ENCODE data around the gene CAND2. TPM values are rescaled to one million over a fixed set of nuclear protein-coding genes. Genes with fewer than 3 reads are reported as not detected.
A peak's percentile ranks its signal among the peaks of the same experiment; 100 is the strongest.

CAND2 gene
- total RNA-seq, 2 donors from 2014 or later = 1.2 to 1.6 TPM

DNA sequence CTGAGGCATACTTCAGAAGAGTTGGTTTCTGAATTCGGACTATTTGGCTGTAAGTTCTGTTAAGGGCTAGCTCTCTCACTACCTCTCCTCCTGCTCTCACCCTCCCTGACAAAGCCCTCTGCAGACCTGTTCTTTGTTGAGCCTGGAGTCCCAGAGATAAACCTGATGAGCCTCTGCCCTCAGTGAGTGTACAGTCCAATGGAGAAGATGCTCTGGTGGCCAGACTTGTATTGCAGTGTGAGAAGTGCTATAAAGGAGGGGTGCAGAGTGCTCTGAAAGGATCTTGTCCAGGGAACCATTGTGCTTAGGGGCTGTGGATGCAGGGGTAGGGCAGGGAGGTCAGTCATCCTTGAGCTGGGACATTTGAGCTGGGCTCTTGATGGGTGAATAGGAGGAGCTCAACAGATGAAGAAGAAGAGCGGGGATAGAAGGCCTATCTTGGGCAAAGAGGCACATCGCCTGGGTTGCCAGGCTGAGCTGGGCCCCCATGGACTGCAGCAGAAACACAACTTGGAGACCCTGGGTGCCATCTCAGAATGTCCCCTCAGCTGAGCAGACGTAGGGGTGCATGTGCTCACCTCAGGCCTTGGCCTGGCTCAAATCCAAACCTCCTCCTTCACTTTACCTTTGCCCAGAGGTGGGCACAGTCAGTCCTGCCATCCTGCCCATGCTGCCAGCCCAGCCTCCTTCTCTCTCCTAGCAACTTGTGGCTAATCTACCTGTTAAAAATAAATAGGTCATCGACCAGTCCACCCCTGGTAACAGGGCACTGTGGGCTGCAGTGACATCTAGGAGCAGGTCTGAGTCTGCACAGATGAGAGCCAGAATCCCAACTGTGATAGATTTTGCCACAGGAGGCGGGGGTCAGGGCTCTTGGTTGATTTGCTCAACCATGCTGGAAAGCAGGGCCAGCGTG lies 3.3 kb downstream of the CAND2 start:
- H3K9me3 ChIP-seq (ENCODE audit: control insufficient read depth, low read length, poor library complexity, severe bottlenecking) = no peaks in the 10 kb centered on the region
- ATAC-seq (no peak), DNase-seq (no peak)
- Mint-ChIP-seq H3K27me3 (peaks cover 5% of the 10 kb centered on the region), H3K27ac (no peak overlapping the region), H3K36me3 (ENCODE audit: low read depth) (no peaks in the 10 kb centered on the region), H3K4me3 (no peak overlapping the region), H3K4me1 (peaks cover 12% of the 10 kb centered on the region)

DNA sequence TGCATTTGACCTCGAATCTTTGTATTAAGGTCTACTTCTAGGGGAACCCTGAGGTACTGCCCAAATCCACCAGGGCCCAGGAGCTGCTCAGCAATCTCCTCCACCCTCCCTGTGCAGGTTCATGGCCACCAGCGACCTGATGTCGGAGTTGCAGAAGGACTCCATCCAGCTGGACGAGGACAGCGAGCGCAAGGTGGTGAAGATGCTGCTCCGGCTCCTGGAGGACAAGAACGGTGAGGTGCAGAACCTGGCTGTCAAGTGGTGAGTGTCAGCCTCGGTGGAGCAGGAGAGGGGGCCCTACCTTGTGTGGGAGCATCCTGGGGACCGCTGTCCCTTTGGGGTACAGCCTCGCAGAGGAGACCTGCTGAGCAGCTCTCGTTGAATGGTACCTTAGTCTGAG lies 6.9 kb downstream of the CAND2 start:
- H3K4me1 Mint-ChIP-seq = peaks cover 3% of the 10 kb centered on the region
- H3K27me3 Mint-ChIP-seq = peaks cover 9% of the 10 kb centered on the region
- no peak overlapping the region for H3K4me3 Mint-ChIP-seq
- H3K9me3 ChIP-seq (ENCODE audit: control insufficient read depth, low read length, poor library complexity, severe bottlenecking) = no peaks in the 10 kb centered on the region
- ATAC-seq (no peak), DNase-seq (peak in 1 of 3 donors; percentile 1)
- H3K27ac Mint-ChIP-seq = no peak overlapping the region
- H3K36me3 Mint-ChIP-seq (ENCODE audit: low read depth) = no peaks in the 10 kb centered on the region

DNA sequence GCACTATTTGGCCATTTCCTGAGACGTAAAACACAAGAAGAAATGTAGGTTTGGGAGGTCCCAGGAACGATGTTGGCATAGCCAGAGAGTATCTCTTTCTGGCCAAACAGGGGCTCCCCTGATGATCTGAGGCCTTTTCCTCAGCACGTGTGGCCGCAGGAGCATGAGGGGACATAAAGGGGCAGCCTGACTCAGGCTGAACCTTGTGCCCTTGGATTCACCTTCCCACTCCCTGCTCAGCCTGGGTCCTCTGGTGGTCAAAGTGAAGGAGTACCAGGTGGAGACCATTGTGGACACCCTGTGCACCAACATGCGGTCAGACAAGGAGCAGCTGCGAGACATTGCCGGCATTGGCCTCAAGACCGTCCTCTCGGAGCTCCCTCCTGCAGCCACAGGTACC lies 10.6 kb downstream of the CAND2 start:
- ATAC-seq (no peak), DNase-seq (no peak)
- no peaks in the 10 kb centered on the region for H3K36me3 Mint-ChIP-seq (ENCODE audit: low read depth)
- no peak overlapping the region for H3K27ac Mint-ChIP-seq
- peaks cover 16% of the 10 kb centered on the region for H3K27me3 Mint-ChIP-seq
- H3K4me1 Mint-ChIP-seq = peaks cover 8% of the 10 kb centered on the region
- H3K9me3 ChIP-seq (ENCODE audit: control insufficient read depth, low read length, poor library complexity, severe bottlenecking) = no peaks in the 10 kb centered on the region
- H3K4me3 Mint-ChIP-seq = no peak overlapping the region

DNA sequence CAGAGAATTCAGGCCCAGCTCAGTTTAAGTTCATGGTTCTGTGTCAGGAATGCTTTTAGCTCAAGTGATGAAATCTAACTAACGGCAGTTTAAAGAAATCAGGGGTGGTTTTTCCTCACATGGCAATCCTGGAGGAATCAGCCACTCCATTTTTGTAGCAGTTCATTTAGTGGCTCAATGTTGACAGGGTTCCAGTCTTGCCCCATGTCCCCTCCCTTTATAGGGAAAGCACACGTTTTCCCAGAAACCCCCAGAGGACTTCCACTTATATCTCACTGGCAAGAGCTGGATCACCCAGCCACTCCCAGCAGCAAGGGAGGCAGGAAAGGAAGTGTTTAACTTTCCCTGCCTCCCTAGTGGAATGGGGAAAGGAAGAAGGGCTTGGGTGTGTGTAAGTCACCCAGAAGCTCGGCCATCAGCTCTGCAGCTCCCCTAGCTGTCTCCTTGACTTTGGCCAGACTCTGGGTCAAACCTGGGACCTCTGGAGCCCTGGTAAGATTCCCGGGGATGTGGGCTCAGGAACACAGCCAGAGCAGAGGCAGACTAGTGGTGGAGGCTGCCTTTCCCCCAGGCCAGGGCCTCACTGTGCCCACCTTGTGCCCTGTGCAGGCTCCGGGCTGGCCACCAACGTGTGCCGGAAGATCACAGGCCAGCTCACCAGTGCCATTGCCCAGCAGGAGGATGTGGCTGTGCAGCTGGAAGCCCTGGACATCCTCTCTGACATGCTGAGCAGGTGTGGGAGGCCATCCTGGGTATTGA lies 11.3 kb downstream of the CAND2 start:
- Mint-ChIP-seq H3K27me3 (peaks cover 16% of the 10 kb centered on the region), H3K36me3 (ENCODE audit: low read depth) (no peaks in the 10 kb centered on the region), H3K27ac (no peak overlapping the region), H3K4me3 (no peak overlapping the region), H3K4me1 (peaks cover 8% of the 10 kb centered on the region)
- DNase-seq (no peak), ATAC-seq (no peak)
- H3K9me3 ChIP-seq (ENCODE audit: control insufficient read depth, low read length, poor library complexity, severe bottlenecking) = no peaks in the 10 kb centered on the region

DNA sequence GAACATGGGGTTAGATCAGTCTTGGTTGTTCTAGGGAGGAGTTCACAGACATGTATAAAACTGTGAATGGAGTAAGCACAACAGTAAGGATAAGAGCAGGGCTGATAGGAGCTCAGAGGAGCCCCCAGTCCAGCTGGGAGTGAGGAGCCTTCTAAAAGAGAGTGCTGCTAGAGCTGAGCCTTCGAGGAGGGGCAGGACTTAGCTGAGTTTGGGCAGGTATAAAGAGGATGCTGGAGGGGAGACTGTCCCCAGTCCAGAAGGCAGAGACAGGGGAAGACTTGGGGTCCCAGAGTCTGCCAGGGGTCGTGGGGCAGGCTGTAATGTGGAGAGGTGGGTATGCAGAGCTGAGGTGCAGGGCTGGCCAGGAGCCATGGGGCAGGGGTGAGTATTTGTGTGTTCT lies 12.1 kb downstream of the CAND2 start:
- Mint-ChIP-seq H3K36me3 (ENCODE audit: low read depth) (no peaks in the 10 kb centered on the region), H3K27ac (no peak overlapping the region)
- H3K9me3 ChIP-seq (ENCODE audit: control insufficient read depth, low read length, poor library complexity, severe bottlenecking) = no peaks in the 10 kb centered on the region

DNA sequence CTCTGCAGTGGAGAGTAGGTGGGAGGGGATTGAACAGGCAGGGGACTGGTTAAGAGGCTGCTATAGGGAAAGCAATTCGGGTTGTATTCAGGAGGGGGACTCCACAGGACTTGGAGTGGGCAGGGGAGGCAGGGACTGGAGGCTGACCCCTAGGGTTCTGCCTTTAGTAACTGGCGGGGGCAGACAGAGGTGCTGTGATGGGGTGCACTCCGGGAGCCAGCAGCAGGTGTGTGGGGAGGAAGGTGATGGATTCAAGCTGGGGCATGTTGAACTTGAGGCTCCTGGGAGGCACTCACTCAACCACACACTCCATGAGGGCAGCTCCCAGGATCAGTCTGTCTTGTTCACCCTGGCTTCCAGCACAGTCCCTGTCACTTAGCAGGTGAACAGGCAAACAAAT lies 12.5 kb downstream of the CAND2 start:
- ATAC-seq (no peak), DNase-seq (no peak)
- Mint-ChIP-seq H3K27ac (no peak overlapping the region), H3K27me3 (peaks cover 11% of the 10 kb centered on the region), H3K4me3 (no peak overlapping the region), H3K4me1 (peaks cover 10% of the 10 kb centered on the region), H3K36me3 (ENCODE audit: low read depth) (no peaks in the 10 kb centered on the region)
- H3K9me3 ChIP-seq (ENCODE audit: control insufficient read depth, low read length, poor library complexity, severe bottlenecking) = no peaks in the 10 kb centered on the region

More for the DNA sequence above, 12.1 kb downstream of the CAND2 start:
- Mint-ChIP-seq H3K27me3 (peaks cover 11% of the 10 kb centered on the region), H3K4me3 (no peak overlapping the region), H3K4me1 (peaks cover 8% of the 10 kb centered on the region)
- DNase-seq (no peak), ATAC-seq (no peak)

DNA sequence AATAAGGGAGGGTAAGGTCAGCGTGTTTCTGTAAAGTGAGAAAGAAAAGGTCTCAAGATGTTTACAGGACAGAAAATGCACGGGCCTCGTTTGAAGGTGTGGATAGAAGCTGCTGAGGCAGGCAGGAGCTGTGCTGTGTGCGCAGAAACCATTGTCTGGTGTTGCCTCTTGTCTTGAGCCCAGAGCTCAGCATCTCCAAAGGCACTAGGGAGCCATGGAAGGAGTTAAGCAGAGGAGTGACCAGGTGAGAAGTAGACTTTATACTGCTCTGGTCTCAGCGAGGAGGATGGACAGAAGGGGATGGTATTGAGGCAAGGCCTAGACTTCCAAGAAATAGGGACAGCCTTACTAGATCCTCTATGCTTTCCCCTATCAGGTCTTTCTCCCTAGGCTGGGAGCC lies 13.0 kb downstream of the CAND2 start:
- DNase-seq = no peak
- no peak for ATAC-seq
- H3K36me3 Mint-ChIP-seq (ENCODE audit: low read depth) = no peaks in the 10 kb centered on the region
- peaks cover 11% of the 10 kb centered on the region for H3K27me3 Mint-ChIP-seq
- H3K4me3 Mint-ChIP-seq = peak overlapping the region; percentile 55
- peaks cover 10% of the 10 kb centered on the region for H3K4me1 Mint-ChIP-seq
- no peak overlapping the region for H3K27ac Mint-ChIP-seq
- no peaks in the 10 kb centered on the region for H3K9me3 ChIP-seq (ENCODE audit: control insufficient read depth, low read length, poor library complexity, severe bottlenecking)

DNA sequence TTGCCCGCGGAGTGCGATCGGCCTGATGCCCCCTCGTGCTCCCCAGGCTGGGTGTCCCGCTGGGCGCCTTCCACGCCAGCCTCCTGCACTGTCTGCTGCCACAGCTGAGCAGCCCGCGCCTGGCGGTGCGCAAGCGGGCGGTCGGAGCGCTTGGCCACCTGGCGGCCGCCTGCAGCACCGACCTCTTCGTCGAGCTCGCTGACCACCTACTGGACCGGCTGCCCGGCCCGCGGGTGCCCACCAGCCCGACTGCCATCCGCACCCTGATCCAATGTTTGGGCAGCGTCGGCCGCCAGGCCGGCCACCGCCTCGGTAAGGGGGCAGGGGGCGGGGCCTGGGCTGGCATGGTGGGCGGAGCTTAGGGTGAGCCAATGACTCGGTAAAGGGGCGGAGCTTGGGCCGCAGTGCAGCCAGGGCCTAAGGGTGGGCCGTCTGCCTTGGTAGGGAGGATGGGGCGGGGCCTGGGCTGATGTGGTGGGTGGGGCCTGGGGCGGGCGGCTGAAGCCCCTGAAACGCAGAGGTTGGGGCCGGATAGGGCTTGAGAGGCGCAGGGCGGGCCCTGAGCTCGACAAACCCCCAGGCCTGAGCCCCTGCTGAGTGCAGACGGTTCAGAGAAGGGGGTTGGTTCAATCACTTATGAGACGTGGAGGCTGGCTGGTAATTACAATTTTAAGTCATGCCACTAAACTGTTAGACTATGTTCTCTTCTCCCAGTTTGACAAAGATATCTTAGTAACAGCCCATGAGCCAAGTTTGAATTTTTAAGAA lies 13.7 kb downstream of the CAND2 start:
- peaks cover 11% of the 10 kb centered on the region for H3K27me3 Mint-ChIP-seq
- H3K4me1 Mint-ChIP-seq = peaks cover 10% of the 10 kb centered on the region
- peak; percentile 82 to 94 (median 91) for DNase-seq
- no peak overlapping the region for H3K4me3 Mint-ChIP-seq
- no peak overlapping the region for H3K27ac Mint-ChIP-seq
- peak; percentile 99 for ATAC-seq
- no peaks in the 10 kb centered on the region for H3K36me3 Mint-ChIP-seq (ENCODE audit: low read depth)
- H3K9me3 ChIP-seq (ENCODE audit: control insufficient read depth, low read length, poor library complexity, severe bottlenecking) = no peaks in the 10 kb centered on the region

DNA sequence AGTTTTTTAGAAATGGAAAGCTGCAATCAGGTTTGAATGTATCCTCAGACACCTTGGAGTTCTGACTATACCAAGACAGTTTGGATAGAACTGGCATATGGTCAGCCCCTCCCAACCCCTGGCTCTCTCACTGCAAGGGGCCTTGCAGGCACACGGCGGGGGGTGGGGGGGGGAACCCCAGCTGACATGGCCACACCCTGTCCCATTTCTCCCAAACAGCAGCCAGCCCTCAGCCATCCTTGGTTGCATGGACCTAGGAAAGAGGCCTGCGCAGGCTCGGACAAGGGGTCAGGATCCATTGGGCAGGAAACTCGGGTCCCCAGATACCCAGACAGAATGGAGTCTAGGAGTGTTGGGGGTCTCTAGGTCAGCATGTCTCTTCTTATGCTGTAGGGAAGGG lies 14.5 kb downstream of the CAND2 start:
- DNase-seq = no peak
- no peak overlapping the region for H3K4me3 Mint-ChIP-seq
- no peaks in the 10 kb centered on the region for H3K36me3 Mint-ChIP-seq (ENCODE audit: low read depth)
- H3K4me1 Mint-ChIP-seq = peaks cover 10% of the 10 kb centered on the region
- no peak overlapping the region for H3K27ac Mint-ChIP-seq
- H3K27me3 Mint-ChIP-seq = peaks cover 11% of the 10 kb centered on the region
- H3K9me3 ChIP-seq (ENCODE audit: control insufficient read depth, low read length, poor library complexity, severe bottlenecking) = no peaks in the 10 kb centered on the region
- ATAC-seq = no peak

DNA sequence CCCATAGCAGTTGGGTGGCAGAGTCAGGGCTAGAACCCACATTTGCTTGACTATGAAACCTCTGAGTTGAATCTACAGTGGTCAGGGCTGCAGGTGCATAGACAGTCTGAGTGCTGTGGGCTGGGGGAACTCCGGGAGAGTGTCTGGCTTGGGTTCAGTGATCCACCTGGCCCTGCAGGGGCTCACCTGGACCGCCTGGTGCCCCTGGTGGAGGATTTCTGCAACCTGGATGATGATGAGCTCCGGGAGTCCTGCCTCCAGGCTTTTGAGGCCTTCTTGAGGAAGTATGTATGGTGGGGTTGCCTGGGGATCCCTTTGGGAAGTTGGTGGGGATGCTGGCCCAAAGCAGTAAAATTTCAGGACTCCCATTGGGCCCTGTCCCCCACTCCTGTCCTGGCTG lies 16.3 kb downstream of the CAND2 start:
- Mint-ChIP-seq H3K27me3 (peaks cover 11% of the 10 kb centered on the region), H3K27ac (no peak overlapping the region), H3K36me3 (ENCODE audit: low read depth) (no peaks in the 10 kb centered on the region), H3K4me1 (peaks cover 10% of the 10 kb centered on the region), H3K4me3 (no peak overlapping the region)
- DNase-seq (no peak), ATAC-seq (no peak)
- H3K9me3 ChIP-seq (ENCODE audit: control insufficient read depth, low read length, poor library complexity, severe bottlenecking) = no peaks in the 10 kb centered on the region

DNA sequence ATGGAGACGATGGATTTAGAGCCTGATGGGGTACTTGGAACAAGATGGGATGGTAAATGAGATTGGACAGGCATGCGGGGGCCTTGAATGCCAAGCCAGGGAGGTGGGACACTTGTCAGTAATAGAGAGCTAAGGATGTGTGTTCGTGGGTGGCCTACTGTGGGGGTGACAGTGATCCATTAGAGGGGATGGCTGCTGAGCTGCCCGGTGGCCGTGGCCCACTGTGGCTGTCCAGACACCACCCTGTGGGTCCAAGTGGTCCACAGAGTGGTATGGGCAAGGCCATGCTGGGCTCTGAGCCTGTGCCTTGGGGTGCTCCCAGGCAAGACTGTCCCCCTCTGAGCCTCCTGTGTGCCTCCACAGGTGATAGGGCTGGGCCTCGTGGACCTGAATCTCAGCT lies 17.5 kb downstream of the CAND2 start:
- DNase-seq (no peak), ATAC-seq (no peak)
- Mint-ChIP-seq H3K36me3 (ENCODE audit: low read depth) (no peaks in the 10 kb centered on the region), H3K4me1 (peaks cover 6% of the 10 kb centered on the region), H3K27ac (no peak overlapping the region), H3K4me3 (no peak overlapping the region), H3K27me3 (peaks cover under 1% of the 10 kb centered on the region)
- H3K9me3 ChIP-seq (ENCODE audit: control insufficient read depth, low read length, poor library complexity, severe bottlenecking) = no peaks in the 10 kb centered on the region

DNA sequence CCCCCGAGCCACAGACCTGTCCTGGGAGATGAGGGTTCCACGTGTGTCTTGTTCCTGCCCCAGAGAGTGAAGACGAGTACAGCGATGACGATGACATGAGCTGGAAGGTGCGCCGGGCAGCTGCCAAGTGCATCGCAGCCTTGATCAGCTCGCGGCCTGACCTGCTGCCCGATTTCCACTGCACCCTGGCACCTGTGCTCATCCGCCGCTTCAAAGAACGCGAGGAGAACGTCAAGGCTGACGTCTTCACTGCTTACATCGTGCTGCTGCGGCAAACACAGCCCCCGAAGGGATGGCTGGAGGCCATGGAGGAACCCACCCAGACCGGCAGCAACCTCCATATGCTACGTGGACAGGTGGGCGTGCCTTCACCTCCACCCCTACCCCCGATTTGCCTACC lies 18.6 kb downstream of the CAND2 start:
- no peaks in the 10 kb centered on the region for H3K9me3 ChIP-seq (ENCODE audit: control insufficient read depth, low read length, poor library complexity, severe bottlenecking)
- Mint-ChIP-seq H3K27me3 (no peaks in the 10 kb centered on the region), H3K4me3 (no peak overlapping the region), H3K27ac (no peak overlapping the region), H3K36me3 (ENCODE audit: low read depth) (no peaks in the 10 kb centered on the region), H3K4me1 (peaks cover 4% of the 10 kb centered on the region)
- ATAC-seq = no peak
- no peak for DNase-seq

DNA sequence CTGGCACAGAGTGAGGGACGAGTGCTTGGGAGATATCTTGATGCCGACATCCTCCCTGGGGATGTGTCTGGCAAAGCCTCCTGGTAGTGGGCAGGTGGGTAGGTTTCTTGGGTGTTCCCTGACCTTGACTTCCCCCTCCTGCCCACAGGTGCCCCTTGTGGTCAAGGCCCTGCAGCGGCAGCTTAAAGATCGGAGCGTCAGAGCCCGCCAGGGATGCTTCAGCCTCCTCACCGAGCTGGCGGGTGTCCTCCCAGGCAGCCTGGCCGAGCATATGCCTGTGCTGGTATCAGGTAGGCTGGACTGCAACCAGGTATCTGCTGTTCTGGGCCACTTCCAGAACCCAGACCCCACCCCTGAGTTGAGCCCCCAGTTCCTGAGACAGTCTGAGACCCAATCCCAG lies 19.2 kb downstream of the CAND2 start:
- H3K9me3 ChIP-seq (ENCODE audit: control insufficient read depth, low read length, poor library complexity, severe bottlenecking) = no peaks in the 10 kb centered on the region
- Mint-ChIP-seq H3K27me3 (no peaks in the 10 kb centered on the region), H3K4me1 (peaks cover 4% of the 10 kb centered on the region), H3K4me3 (no peak overlapping the region), H3K27ac (no peak overlapping the region), H3K36me3 (ENCODE audit: low read depth) (no peaks in the 10 kb centered on the region)
- DNase-seq = no peak
- ATAC-seq = no peak
